Fibroblast of lung (primary cell): Measurements from ENCODE around the gene ZNF334. TPM values are rescaled to one million over a fixed set of nuclear protein-coding genes. Genes with fewer than 3 reads are reported as not detected.

Experiments used
- DNase-seq, 2 donors: peaks; one replicate each; pipeline versions ENCODE4 v3.0.0 to v3.0.0-alpha.2; 2010; ENCODE audit warnings: low read depth in 2 of 2
- H2AFZ ChIP-seq: 2 replicates; pipeline ENCODE4 v1.5.1; 2012; ENCODE audit warnings: low read length, control low read depth, inconsistent platforms
- H3K27ac ChIP-seq: 2 replicates; pipeline ENCODE4 v1.5.1; 2011; ENCODE audit warnings: low read length, control low read depth; ENCODE audit not compliant: insufficient read depth
- H3K27me3 ChIP-seq: 2 replicates; pipeline ENCODE4 v1.5.1; 2011; ENCODE audit warnings: mild to moderate bottlenecking, low read length; ENCODE audit not compliant: control insufficient read depth, insufficient read depth
- H3K36me3 ChIP-seq: 2 replicates; pipeline ENCODE4 v1.5.1; 2011; ENCODE audit warnings: low read length; ENCODE audit not compliant: control insufficient read depth, insufficient read depth
- H3K4me1 ChIP-seq: 2 replicates; pipeline ENCODE4 v1.5.1; 2011; ENCODE audit warnings: low read length; ENCODE audit not compliant: control insufficient read depth, insufficient read depth; ENCODE audit errors: extremely low read depth
- H3K4me2 ChIP-seq: 2 replicates; pipeline ENCODE4 v1.5.1; 2011; ENCODE audit warnings: low read length, control low read depth; ENCODE audit not compliant: insufficient read depth; ENCODE audit errors: extremely low read depth
- H3K4me3 ChIP-seq, 4 experiments: fragments of 200-600 bp in 1 of 4; sonication (generic) in 1 of 4; replicated peaks in 1 of 4; 2 replicates each; pipeline ENCODE4 v1.5.1; 2011 to 2016; ENCODE audit warnings: low read length in 4 of 4, low read depth in 3 of 4, mild to moderate bottlenecking in 3 of 4, control low read depth in 2 of 4, inconsistent platforms in 1 of 4, mixed read lengths in 1 of 4; ENCODE audit not compliant: insufficient read depth in 1 of 4; ENCODE audit errors: control extremely low read depth in 1 of 4
- H3K79me2 ChIP-seq: 2 replicates; pipeline ENCODE4 v1.5.1; 2012; ENCODE audit warnings: mild to moderate bottlenecking, low read length, inconsistent platforms; ENCODE audit not compliant: control insufficient read depth, insufficient read depth
- H3K9ac ChIP-seq: 2 replicates; pipeline ENCODE4 v1.5.1; 2011; ENCODE audit warnings: mild to moderate bottlenecking, low read length, control low read depth; ENCODE audit not compliant: insufficient read depth
- H3K9me3 ChIP-seq: 2 replicates; pipeline ENCODE4 v1.5.1; 2012; ENCODE audit warnings: low read depth, low read length; ENCODE audit not compliant: control insufficient read depth, insufficient read depth
- H4K20me1 ChIP-seq: 2 replicates; pipeline ENCODE4 v1.5.1; 2011; ENCODE audit warnings: low read length; ENCODE audit not compliant: control insufficient read depth, insufficient read depth; ENCODE audit errors: extremely low read depth
- EZH2 ChIP-seq: IDR thresholded peaks from 2 replicates; pipeline ENCODE4 v1.5.1; 2012; ENCODE audit warnings: low read length, control low read depth, mild to moderate bottlenecking; ENCODE audit errors: missing control alignments
- polyA minus RNA-seq: library from RNA; depleted of rRNA, polyadenylated mRNA; stranded (reverse); fragments of >200 nt; gene quantifications from 2 replicates; pipeline ENCODE4 v1.2.3, GENCODE V29; 2011; ENCODE audit warnings: low replicate concordance
- polyA plus RNA-seq, 2 donors: library from polyadenylated mRNA; depleted of rRNA in 1 of 2; stranded (reverse) in 1 of 2; unstranded in 1 of 2; fragments of >200 nt; gene quantifications; 2 replicates each; pipeline ENCODE4 v1.2.1, GENCODE V29; 2011 to 2012; ENCODE audit warnings: missing spikeins in 1 of 2
- total RNA-seq: library from RNA; depleted of rRNA; stranded (reverse); fragments of >200 nt; gene quantifications from 2 replicates; pipeline ENCODE4 v1.2.1, GENCODE V29; 2014
- TF ChIP-seq, protein P1 (sequence below), 2 donors: IDR thresholded peaks in 1 of 2; conservative IDR thresholded peaks in 1 of 2; 1 replicate in 1 of 2; 2 replicates in 1 of 2; pipeline ENCODE4 v1.5.1; 2011 to 2012; ENCODE audit warnings: low read length in 2 of 2, control low read depth in 1 of 2, inconsistent platforms in 1 of 2, low read depth in 1 of 2, mild to moderate bottlenecking in 1 of 2

The ZNF334 gene
- total RNA-seq (5.1 and 7.9 TPM in 2 replicates), polyA plus RNA-seq (0.99 and 2.2 TPM in 2 replicates), polyA minus RNA-seq (0.11 TPM in 1 of 2 replicates, not detected in the other)
- 0.49 and 1.6 TPM in 2 replicates for polyA plus RNA-seq (2012)

DNA sequence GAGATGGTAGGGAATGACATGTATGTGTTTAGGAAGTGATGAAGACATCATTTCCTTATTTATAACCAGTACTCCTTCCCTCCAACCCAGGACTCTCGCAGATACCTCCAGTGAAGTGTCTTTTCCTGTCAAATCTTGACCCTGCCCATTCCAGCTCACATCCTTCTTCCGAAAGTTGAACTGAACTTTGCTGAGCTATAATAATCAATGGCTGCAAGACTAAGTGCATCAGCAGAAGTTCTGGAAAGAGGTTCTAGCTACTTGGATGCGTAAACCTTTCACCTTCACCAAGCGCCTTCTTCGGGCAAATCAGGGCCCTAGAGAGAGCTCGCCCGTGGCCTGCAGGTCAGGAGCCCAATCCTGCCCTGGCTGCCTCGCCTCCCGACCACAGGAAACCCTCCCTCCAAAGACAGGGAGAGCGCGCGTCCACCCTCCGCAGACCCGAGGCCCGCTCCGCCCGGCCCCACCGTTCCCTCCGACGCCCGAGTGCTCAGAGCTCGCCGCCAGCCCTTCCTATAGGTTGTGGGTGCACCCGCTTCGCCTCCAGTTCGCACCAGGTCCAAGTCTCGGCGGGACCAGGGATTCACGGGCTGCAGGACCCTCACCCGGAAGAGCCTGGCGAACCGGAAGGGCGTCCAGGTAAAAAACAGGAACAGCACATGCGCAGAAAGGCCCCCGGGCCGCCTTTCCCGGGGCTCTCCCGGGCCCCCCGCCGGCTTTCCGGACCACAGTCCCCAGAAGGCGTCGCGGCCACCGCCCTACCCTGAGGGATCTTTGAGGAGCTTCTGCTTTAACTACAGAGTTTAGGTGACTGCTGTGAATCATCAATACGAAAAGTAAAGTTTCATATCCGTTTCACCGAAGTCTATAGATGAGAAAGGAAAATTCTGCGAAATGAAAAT is at the start of gene ZNF334:
ZNF334 (minus strand) TSS at position 617 of the 902 bp plus-strand sequence. CDS start 1,457 bp downstream, outside the sequence.
- H3K9ac ChIP-seq, result no peak within 1 kb of the TSS
- H3K4me1 ChIP-seq, result no peaks in the 10 kb centered on the region
- no peaks in the 10 kb centered on the region for H3K79me2 ChIP-seq
- DNase-seq, result peak; percentile 44 to 65
- H4K20me1 ChIP-seq, result no peaks in the 10 kb centered on the region
- H3K27me3 ChIP-seq, result no peaks in the 10 kb centered on the region
- peak within 1 kb of the TSS; percentile 32 for H2AFZ ChIP-seq
- H3K4me2 ChIP-seq, result peak within 1 kb of the TSS; percentile 73
- H3K9me3 ChIP-seq, result no peaks in the 10 kb centered on the region
- H3K4me3 ChIP-seq, result peak within 1 kb of the TSS; percentile 29 to 91 (median 55)
- TF ChIP-seq, protein P1, sequence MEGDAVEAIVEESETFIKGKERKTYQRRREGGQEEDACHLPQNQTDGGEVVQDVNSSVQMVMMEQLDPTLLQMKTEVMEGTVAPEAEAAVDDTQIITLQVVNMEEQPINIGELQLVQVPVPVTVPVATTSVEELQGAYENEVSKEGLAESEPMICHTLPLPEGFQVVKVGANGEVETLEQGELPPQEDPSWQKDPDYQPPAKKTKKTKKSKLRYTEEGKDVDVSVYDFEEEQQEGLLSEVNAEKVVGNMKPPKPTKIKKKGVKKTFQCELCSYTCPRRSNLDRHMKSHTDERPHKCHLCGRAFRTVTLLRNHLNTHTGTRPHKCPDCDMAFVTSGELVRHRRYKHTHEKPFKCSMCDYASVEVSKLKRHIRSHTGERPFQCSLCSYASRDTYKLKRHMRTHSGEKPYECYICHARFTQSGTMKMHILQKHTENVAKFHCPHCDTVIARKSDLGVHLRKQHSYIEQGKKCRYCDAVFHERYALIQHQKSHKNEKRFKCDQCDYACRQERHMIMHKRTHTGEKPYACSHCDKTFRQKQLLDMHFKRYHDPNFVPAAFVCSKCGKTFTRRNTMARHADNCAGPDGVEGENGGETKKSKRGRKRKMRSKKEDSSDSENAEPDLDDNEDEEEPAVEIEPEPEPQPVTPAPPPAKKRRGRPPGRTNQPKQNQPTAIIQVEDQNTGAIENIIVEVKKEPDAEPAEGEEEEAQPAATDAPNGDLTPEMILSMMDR (conservative IDR thresholded peaks at IDR 0.05 in 1 of 2, IDR thresholded peaks at IDR 0.05 in 1 of 2; ENCODE audit: low read depth in 1 of 2, low read length in 2 of 2), result no peak
- no peak for TF ChIP-seq EZH2
- H3K36me3 ChIP-seq, result no peaks in the 10 kb centered on the region
- H3K27ac ChIP-seq, result no peak within 1 kb of the TSS

DNA sequence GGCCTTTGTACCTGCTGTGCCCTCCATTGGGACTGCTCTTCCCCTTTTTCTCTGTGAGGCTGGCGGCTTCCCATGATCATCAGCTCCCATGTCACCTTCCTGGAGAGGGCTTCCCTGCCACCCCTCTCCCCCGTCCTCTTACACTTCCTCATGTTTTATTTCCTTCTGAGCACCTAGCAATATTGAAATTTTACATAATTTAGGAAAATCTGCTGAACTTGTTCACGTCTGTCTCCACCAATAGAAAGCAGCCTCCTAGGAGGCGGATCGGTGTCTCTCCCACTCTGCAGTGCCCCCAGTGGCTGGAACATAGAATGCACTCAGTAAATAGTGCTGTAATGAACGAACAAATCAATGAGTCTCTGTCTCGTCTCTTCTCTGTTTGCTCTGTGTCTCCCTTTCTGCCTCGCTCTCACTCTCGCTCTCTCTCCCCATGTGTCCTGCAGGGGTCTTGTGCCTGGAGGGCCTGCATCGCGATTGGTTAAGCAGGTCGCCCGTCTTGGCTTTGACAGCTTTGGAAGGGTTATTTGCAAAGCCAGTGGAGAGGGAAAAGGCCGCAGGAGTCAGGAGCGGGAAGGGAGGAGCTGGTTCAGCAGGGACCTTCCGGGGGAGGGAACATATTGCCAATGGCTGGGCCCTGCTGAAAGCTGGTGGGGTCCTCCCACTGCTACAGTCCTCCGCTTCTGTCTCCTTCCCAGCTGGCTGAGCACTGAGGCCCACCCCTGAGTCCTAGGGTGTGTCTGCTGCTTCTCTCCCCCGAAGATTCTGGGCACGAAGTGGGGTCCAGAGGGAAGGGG is 49.2 kb upstream of the ZNF334 start:
- Histone ChIP-seq H3K4me3 (peak overlapping the region in 3 of 4 experiments; percentile 29 to 50 (median 37)), H3K27ac (no peak overlapping the region), H3K4me1 (no peaks in the 10 kb centered on the region), H3K27me3 (no peaks in the 10 kb centered on the region), H3K4me2 (peak overlapping the region; percentile 81), H3K9ac (no peak overlapping the region), H3K79me2 (no peaks in the 10 kb centered on the region), H3K36me3 (no peaks in the 10 kb centered on the region), H2AFZ (peak overlapping the region; percentile 90), H3K9me3 (no peaks in the 10 kb centered on the region), H4K20me1 (no peaks in the 10 kb centered on the region)
- TF ChIP-seq EZH2, result no peak
- TF ChIP-seq, protein P1 (conservative IDR thresholded peaks at IDR 0.05 in 1 of 2, IDR thresholded peaks at IDR 0.05 in 1 of 2; ENCODE audit: low read depth in 1 of 2, low read length in 2 of 2), result peak; percentile 78 to 94
- peak; percentile 38 to 71 for DNase-seq

DNA sequence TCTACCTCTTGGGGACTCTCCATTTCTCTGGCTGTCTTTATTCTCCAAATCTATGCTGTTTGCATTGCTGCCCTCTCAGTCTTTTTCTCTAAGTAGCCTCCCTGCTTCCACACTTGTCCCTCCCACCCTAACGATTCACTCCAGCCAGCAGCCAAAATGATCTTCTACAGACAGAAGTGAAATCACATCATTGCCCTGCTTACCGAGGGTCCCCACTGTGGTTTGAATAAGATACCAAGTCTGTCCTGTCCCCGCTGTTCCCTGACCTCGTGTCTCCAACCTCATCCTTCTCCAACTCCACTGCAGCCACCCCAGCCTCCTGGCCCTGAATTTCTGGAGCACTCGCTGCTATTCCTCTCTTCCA is 48.6 kb upstream of the ZNF334 start:
- Histone ChIP-seq H3K9ac (no peak overlapping the region), H3K79me2 (no peaks in the 10 kb centered on the region), H3K4me3 (peak overlapping the region in 1 of 4 experiments; percentile 14), H4K20me1 (no peaks in the 10 kb centered on the region), H2AFZ (peak overlapping the region; percentile 55), H3K27ac (no peak overlapping the region), H3K27me3 (no peaks in the 10 kb centered on the region), H3K36me3 (no peaks in the 10 kb centered on the region), H3K9me3 (no peaks in the 10 kb centered on the region), H3K4me1 (no peaks in the 10 kb centered on the region), H3K4me2 (peak overlapping the region; percentile 81)
- DNase-seq, result no peak
- TF ChIP-seq, protein P1 (conservative IDR thresholded peaks at IDR 0.05 in 1 of 2, IDR thresholded peaks at IDR 0.05 in 1 of 2; ENCODE audit: low read depth in 1 of 2, low read length in 2 of 2), result no peak
- TF ChIP-seq EZH2, result no peak
